Ishikawa (cell line): ENCODE data around the gene PIGO.

Experiments
- CEBPB ChIP-seq: IDR thresholded peaks from 2 replicates; pipeline ENCODE4 v1.6.1; 2012
- CREB1 ChIP-seq: IDR thresholded peaks from 2 replicates; pipeline ENCODE4 v1.6.1; 2012; ENCODE audit warnings: low read depth
- EP300 ChIP-seq: IDR thresholded peaks from 2 replicates; pipeline ENCODE4 v1.6.1; 2012; ENCODE audit warnings: borderline replicate concordance
- FOXM1 ChIP-seq: IDR thresholded peaks from 2 replicates; pipeline ENCODE4 v1.6.1; 2012; ENCODE audit warnings: low read depth, borderline replicate concordance
- MAX ChIP-seq: IDR thresholded peaks from 2 replicates; pipeline ENCODE4 v1.6.1; 2012
- REST ChIP-seq: IDR thresholded peaks from 2 replicates; pipeline ENCODE4 v1.6.1; 2012; ENCODE audit warnings: low read depth, mild to moderate bottlenecking
- TAF1 ChIP-seq: IDR thresholded peaks from 2 replicates; pipeline ENCODE4 v1.6.1; 2012; ENCODE audit warnings: low read depth, mild to moderate bottlenecking
- TCF12 ChIP-seq: IDR thresholded peaks from 2 replicates; pipeline ENCODE4 v1.6.1; 2012; ENCODE audit warnings: low read depth
- USF1 ChIP-seq: IDR thresholded peaks from 2 replicates; pipeline ENCODE4 v1.6.1; 2012
- YY1 ChIP-seq: IDR thresholded peaks from 2 replicates; pipeline ENCODE4 v1.6.1; 2012; ENCODE audit warnings: low read depth

GRCh38 chr9:35104586-35104985 is 8.2 kb upstream of the PIGO start:
- TF ChIP-seq YY1 (no peak), FOXM1 (no peak), MAX (no peak), TCF12 (no peak), TAF1 (no peak), REST (no peak), CEBPB (no peak), USF1 (no peak), CREB1 (no peak), EP300 (no peak)
